ENCODE measurements around the gene DTX3L. TPM values are rescaled to one million over a fixed set of nuclear protein-coding genes. Genes with fewer than 3 reads are reported as not detected.

Gene DTX3L
- total and polyA plus RNA-seq, 9 of the 15 experiments (the other 6 are each of a cell fraction or from before 2014, with no cell fraction given), result 2.3 to 6.5 (median 3.0) TPM

DNA sequence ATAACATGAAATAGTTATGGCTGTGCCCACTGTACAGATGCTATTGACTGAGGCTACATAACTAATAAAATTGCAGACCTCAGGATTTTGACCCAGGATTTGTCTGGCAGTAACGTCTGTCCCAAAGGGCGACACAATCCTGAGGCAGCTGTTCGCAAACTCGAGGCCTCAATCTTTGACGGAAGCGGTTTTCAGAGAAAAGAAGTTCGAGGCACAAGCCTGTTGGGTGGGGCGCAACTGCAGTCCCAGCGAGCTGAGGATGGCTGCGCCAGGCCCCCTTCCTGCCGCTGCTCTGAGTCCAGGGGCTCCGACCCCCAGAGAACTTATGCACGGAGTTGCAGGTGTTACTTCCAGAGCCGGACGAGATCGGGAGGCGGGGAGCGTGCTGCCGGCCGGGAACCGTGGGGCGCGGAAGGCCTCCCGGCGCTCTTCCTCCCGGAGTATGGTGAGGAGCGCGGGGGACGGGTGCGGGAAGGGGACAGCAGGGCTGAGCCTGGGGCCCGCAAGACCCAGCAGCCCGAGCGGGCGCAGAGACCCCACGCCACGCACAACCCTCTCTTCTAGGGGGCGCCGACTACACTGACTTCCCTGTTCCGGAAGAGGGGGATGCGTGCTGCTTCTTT lies 13.4 kb downstream of the DTX3L start, which contains the start of gene PARP15 (continued):
- TF ChIP-seq, protein P1, sequence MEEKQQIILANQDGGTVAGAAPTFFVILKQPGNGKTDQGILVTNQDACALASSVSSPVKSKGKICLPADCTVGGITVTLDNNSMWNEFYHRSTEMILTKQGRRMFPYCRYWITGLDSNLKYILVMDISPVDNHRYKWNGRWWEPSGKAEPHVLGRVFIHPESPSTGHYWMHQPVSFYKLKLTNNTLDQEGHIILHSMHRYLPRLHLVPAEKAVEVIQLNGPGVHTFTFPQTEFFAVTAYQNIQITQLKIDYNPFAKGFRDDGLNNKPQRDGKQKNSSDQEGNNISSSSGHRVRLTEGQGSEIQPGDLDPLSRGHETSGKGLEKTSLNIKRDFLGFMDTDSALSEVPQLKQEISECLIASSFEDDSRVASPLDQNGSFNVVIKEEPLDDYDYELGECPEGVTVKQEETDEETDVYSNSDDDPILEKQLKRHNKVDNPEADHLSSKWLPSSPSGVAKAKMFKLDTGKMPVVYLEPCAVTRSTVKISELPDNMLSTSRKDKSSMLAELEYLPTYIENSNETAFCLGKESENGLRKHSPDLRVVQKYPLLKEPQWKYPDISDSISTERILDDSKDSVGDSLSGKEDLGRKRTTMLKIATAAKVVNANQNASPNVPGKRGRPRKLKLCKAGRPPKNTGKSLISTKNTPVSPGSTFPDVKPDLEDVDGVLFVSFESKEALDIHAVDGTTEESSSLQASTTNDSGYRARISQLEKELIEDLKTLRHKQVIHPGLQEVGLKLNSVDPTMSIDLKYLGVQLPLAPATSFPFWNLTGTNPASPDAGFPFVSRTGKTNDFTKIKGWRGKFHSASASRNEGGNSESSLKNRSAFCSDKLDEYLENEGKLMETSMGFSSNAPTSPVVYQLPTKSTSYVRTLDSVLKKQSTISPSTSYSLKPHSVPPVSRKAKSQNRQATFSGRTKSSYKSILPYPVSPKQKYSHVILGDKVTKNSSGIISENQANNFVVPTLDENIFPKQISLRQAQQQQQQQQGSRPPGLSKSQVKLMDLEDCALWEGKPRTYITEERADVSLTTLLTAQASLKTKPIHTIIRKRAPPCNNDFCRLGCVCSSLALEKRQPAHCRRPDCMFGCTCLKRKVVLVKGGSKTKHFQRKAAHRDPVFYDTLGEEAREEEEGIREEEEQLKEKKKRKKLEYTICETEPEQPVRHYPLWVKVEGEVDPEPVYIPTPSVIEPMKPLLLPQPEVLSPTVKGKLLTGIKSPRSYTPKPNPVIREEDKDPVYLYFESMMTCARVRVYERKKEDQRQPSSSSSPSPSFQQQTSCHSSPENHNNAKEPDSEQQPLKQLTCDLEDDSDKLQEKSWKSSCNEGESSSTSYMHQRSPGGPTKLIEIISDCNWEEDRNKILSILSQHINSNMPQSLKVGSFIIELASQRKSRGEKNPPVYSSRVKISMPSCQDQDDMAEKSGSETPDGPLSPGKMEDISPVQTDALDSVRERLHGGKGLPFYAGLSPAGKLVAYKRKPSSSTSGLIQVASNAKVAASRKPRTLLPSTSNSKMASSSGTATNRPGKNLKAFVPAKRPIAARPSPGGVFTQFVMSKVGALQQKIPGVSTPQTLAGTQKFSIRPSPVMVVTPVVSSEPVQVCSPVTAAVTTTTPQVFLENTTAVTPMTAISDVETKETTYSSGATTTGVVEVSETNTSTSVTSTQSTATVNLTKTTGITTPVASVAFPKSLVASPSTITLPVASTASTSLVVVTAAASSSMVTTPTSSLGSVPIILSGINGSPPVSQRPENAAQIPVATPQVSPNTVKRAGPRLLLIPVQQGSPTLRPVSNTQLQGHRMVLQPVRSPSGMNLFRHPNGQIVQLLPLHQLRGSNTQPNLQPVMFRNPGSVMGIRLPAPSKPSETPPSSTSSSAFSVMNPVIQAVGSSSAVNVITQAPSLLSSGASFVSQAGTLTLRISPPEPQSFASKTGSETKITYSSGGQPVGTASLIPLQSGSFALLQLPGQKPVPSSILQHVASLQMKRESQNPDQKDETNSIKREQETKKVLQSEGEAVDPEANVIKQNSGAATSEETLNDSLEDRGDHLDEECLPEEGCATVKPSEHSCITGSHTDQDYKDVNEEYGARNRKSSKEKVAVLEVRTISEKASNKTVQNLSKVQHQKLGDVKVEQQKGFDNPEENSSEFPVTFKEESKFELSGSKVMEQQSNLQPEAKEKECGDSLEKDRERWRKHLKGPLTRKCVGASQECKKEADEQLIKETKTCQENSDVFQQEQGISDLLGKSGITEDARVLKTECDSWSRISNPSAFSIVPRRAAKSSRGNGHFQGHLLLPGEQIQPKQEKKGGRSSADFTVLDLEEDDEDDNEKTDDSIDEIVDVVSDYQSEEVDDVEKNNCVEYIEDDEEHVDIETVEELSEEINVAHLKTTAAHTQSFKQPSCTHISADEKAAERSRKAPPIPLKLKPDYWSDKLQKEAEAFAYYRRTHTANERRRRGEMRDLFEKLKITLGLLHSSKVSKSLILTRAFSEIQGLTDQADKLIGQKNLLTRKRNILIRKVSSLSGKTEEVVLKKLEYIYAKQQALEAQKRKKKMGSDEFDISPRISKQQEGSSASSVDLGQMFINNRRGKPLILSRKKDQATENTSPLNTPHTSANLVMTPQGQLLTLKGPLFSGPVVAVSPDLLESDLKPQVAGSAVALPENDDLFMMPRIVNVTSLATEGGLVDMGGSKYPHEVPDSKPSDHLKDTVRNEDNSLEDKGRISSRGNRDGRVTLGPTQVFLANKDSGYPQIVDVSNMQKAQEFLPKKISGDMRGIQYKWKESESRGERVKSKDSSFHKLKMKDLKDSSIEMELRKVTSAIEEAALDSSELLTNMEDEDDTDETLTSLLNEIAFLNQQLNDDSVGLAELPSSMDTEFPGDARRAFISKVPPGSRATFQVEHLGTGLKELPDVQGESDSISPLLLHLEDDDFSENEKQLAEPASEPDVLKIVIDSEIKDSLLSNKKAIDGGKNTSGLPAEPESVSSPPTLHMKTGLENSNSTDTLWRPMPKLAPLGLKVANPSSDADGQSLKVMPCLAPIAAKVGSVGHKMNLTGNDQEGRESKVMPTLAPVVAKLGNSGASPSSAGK (IDR thresholded peaks at IDR 0.05), result 0 out of 2 replicates have a peak, but pooled peaks have one; percentile 31
- TF ChIP-seq, protein P2, sequence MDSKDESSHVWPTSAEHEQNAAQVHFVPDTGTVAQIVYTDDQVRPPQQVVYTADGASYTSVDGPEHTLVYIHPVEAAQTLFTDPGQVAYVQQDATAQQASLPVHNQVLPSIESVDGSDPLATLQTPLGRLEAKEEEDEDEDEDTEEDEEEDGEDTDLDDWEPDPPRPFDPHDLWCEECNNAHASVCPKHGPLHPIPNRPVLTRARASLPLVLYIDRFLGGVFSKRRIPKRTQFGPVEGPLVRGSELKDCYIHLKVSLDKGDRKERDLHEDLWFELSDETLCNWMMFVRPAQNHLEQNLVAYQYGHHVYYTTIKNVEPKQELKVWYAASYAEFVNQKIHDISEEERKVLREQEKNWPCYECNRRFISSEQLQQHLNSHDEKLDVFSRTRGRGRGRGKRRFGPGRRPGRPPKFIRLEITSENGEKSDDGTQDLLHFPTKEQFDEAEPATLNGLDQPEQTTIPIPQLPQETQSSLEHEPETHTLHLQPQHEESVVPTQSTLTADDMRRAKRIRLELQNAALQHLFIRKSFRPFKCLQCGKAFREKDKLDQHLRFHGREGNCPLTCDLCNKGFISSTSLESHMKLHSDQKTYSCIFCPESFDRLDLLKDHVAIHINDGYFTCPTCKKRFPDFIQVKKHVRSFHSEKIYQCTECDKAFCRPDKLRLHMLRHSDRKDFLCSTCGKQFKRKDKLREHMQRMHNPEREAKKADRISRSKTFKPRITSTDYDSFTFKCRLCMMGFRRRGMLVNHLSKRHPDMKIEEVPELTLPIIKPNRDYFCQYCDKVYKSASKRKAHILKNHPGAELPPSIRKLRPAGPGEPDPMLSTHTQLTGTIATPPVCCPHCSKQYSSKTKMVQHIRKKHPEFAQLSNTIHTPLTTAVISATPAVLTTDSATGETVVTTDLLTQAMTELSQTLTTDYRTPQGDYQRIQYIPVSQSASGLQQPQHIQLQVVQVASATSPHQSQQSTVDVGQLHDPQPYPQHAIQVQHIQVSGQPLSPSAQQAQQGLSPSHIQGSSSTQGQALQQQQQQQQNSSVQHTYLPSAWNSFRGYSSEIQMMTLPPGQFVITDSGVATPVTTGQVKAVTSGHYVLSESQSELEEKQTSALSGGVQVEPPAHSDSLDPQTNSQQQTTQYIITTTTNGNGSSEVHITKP (IDR thresholded peaks at IDR 0.05; ENCODE audit: partially characterized antibody), result no peak
- TF ChIP-seq, protein P3, sequence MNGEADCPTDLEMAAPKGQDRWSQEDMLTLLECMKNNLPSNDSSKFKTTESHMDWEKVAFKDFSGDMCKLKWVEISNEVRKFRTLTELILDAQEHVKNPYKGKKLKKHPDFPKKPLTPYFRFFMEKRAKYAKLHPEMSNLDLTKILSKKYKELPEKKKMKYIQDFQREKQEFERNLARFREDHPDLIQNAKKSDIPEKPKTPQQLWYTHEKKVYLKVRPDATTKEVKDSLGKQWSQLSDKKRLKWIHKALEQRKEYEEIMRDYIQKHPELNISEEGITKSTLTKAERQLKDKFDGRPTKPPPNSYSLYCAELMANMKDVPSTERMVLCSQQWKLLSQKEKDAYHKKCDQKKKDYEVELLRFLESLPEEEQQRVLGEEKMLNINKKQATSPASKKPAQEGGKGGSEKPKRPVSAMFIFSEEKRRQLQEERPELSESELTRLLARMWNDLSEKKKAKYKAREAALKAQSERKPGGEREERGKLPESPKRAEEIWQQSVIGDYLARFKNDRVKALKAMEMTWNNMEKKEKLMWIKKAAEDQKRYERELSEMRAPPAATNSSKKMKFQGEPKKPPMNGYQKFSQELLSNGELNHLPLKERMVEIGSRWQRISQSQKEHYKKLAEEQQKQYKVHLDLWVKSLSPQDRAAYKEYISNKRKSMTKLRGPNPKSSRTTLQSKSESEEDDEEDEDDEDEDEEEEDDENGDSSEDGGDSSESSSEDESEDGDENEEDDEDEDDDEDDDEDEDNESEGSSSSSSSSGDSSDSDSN (IDR thresholded peaks at IDR 0.05; ENCODE audit: borderline replicate concordance in 1 of 2, low read depth in 2 of 2, low read length in 2 of 2), result 0 out of 4 replicates have a peak, but pooled peaks of 1 of the 2 experiments have one; percentile 48
- TF ChIP-seq TEAD1 (CRISPR knock-in tag; IDR thresholded peaks at IDR 0.05), result no peak
- TF ChIP-seq SAP30 (IDR thresholded peaks at IDR 0.05; ENCODE audit: borderline replicate concordance, insufficient read depth, low read depth, low read length, poor library complexity, severe bottlenecking), result no peak
- TF ChIP-seq ZNF232 (CRISPR knock-in tag; IDR thresholded peaks at IDR 0.05), result no peak
- TF ChIP-seq NRF1 (conservative IDR thresholded peaks at IDR 0.05 in 1 of 2, IDR thresholded peaks at IDR 0.05 in 1 of 2), result no peak
- TF ChIP-seq KDM1A (IDR thresholded peaks at IDR 0.05), result peak; percentile 22 to 50; a peak in 1 of 4 replicates

All from K562 (cell line).